Tibial nerve (tissue), 3 donors: Measurements from ENCODE around the gene ARIH2.
"Not testable (repeated sequence)": the region's sequence is repeated elsewhere in the genome, so short reads cannot be mapped to it uniquely, and the experiment has no call there.

Experiments used
- POLR2A ChIP-seq, 2 donors: fragments of 450-650 bp; IDR thresholded peaks; one replicate each; pipeline ENCODE4 v1.6.1; 2017; ENCODE audit warnings: antibody characterized with exemption in 2 of 2, mild to moderate bottlenecking in 2 of 2, moderate library complexity in 2 of 2
- TF ChIP-seq, protein P1 (sequence below), 5 experiments: fragments of 200-600 bp in 3 of 5; fragments of 450-650 bp in 2 of 5; sonication (generic) in 3 of 5; IDR thresholded peaks; one replicate each; pipeline ENCODE4 v1.5.1; 2016 to 2019; ENCODE audit warnings: antibody characterized with exemption in 5 of 5, mild to moderate bottlenecking in 3 of 5, moderate library complexity in 2 of 5

DNA sequence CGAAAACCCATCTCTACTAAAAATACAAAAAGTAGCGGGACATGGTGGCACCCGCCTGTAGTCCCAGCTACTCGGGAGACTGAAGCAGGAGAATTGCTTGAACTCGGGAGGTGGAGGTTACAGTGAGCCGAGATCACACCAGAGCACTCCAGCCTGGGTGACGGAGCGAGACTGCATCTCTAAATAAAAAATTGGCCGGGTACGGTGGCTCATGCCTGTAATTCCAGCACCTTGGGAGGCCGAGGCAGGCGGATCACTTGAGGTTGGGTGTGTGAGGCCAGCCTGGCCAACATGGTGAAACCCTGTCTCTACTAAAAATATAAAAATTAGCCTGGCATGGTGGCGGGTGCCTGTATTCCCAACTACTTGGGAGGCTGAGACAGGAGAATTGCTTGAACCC lies 11.6 kb upstream of the ARIH2 start:
- TF ChIP-seq, protein P1, sequence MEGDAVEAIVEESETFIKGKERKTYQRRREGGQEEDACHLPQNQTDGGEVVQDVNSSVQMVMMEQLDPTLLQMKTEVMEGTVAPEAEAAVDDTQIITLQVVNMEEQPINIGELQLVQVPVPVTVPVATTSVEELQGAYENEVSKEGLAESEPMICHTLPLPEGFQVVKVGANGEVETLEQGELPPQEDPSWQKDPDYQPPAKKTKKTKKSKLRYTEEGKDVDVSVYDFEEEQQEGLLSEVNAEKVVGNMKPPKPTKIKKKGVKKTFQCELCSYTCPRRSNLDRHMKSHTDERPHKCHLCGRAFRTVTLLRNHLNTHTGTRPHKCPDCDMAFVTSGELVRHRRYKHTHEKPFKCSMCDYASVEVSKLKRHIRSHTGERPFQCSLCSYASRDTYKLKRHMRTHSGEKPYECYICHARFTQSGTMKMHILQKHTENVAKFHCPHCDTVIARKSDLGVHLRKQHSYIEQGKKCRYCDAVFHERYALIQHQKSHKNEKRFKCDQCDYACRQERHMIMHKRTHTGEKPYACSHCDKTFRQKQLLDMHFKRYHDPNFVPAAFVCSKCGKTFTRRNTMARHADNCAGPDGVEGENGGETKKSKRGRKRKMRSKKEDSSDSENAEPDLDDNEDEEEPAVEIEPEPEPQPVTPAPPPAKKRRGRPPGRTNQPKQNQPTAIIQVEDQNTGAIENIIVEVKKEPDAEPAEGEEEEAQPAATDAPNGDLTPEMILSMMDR (IDR thresholded peaks at IDR 0.05): not testable (repeated sequence)
- TF ChIP-seq POLR2A (IDR thresholded peaks at IDR 0.05): not testable (repeated sequence)
